Tibial nerve (tissue), 4 donors: Measurements from ENCODE around the gene MDP1. TPM values are rescaled to one million over a fixed set of nuclear protein-coding genes. Genes with fewer than 3 reads are reported as not detected.

ENCODE experiments used
- DNase-seq, 2 donors: peaks; one replicate each; pipeline ENCODE4 v3.0.0-alpha.2; 2019; ENCODE audit warnings: low spot score in 2 of 2
- H3K27ac ChIP-seq, 4 donors: fragments of 200-600 bp; sonication (generic) in 3 of 4; one replicate each; pipeline ENCODE4 v1.5.1; 2017 to 2019; ENCODE audit warnings: mild to moderate bottlenecking in 1 of 4
- H3K27me3 ChIP-seq, 2 donors: fragments of 200-600 bp; sonication (generic) in 1 of 2; one replicate each; pipeline versions ENCODE4 v1.5.1 to v1.6.0; 2017 to 2019
- H3K36me3 ChIP-seq, 3 donors: fragments of 200-600 bp; sonication (generic); one replicate each; pipeline ENCODE4 v1.5.1; 2018 to 2019
- H3K4me1 ChIP-seq, 4 donors: fragments of 200-600 bp; sonication (generic) in 3 of 4; one replicate each; pipeline ENCODE4 v1.5.1; 2017 to 2019
- H3K4me3 ChIP-seq, 4 donors: fragments of 200-600 bp; sonication (generic) in 3 of 4; one replicate each; pipeline ENCODE4 v1.5.1; 2017 to 2019; ENCODE audit warnings: mild to moderate bottlenecking in 1 of 4, moderate library complexity in 1 of 4
- H3K9me3 ChIP-seq, 4 donors: fragments of 200-600 bp; sonication (generic) in 3 of 4; one replicate each; pipeline ENCODE4 v1.5.1; 2017 to 2019
- EP300 ChIP-seq, 2 donors: sonication (generic); formaldehyde crosslinking; IDR thresholded peaks; one replicate each; pipeline ENCODE4 v1.6.1; 2017; ENCODE audit warnings: antibody characterized with exemption in 2 of 2, mild to moderate bottlenecking in 1 of 2
- POLR2A ChIP-seq, 2 donors: fragments of 450-650 bp; IDR thresholded peaks; one replicate each; pipeline ENCODE4 v1.6.1; 2017; ENCODE audit warnings: antibody characterized with exemption in 2 of 2, mild to moderate bottlenecking in 2 of 2, moderate library complexity in 2 of 2
- WGBS, 2 donors: methylation state at CpG; one replicate each; pipeline ENCODE4 v1.1.5; 2018; 5-methylcytosine and 5-hydroxymethylcytosine counted together
- total RNA-seq, 4 donors: library from RNA; depleted of rRNA; stranded (reverse); fragments of >200 nt; gene quantifications; one replicate each; pipeline ENCODE4 v1.1.0, GENCODE V29; 2016
- TF ChIP-seq, protein P1 (sequence below), 5 experiments: fragments of 200-600 bp in 3 of 5; fragments of 450-650 bp in 2 of 5; sonication (generic) in 3 of 5; IDR thresholded peaks; one replicate each; pipeline ENCODE4 v1.5.1; 2016 to 2019; ENCODE audit warnings: antibody characterized with exemption in 5 of 5, mild to moderate bottlenecking in 3 of 5, moderate library complexity in 2 of 5

Gene MDP1
- total RNA-seq, 4 donors from 2014 or later: 16.5 to 48.3 (median 28.9) TPM

DNA sequence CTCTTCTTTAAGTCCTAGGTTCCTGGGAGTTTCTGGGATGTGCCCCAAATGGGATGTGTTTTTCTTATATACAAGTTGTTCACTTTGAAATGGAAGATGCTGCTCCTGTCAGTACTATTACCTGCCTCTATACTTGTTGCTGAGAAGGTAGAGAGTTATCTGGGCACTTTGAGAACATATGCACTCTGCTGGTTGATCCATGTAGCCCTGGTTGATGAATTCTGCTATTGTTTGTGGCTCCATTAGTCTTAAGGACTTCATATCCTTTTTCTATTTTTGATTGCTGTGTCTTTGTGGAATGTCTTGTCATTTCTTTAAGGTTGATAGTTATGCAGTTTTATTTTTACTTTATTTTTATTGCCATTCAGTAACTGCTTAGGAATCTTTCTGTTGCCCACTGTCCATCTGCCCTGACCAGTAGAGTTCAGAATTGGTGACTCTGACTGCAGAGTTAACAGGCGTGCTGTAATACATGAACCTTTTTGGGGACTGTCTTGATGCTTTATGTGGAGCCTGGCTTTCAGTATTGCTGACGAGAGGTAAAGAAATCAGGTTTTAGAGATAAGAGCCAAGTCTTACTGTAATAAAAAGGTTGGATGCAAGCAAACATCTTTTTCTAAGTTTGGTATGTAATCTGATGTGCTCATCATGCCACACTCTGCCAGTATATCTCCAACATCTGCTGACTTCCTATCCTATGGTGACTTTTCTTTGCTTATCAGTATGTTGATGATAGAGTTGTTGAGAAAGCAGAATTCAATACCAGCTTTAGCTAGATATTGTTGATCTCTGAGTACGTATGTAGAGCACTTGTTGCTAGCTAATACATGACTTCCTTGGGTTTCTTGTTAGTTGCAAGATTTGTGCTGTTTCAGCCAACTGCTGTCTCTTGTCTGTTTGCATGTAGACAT, 18.5 kb upstream of the MDP1 start:
- no peaks in the 10 kb centered on the region for H3K27me3 ChIP-seq
- peaks cover 0 to 42% (median 0%) of the 10 kb centered on the region in 3 donors for H3K36me3 ChIP-seq
- no peak for DNase-seq
- 84 to 91% methylated on average over 3 of the region's 3 CpGs for WGBS, 2 donors
- no peak overlapping the region for H3K4me3 ChIP-seq
- no peak overlapping the region for H3K27ac ChIP-seq
- no peak for TF ChIP-seq EP300 (IDR thresholded peaks at IDR 0.05)
- TF ChIP-seq, protein P1, sequence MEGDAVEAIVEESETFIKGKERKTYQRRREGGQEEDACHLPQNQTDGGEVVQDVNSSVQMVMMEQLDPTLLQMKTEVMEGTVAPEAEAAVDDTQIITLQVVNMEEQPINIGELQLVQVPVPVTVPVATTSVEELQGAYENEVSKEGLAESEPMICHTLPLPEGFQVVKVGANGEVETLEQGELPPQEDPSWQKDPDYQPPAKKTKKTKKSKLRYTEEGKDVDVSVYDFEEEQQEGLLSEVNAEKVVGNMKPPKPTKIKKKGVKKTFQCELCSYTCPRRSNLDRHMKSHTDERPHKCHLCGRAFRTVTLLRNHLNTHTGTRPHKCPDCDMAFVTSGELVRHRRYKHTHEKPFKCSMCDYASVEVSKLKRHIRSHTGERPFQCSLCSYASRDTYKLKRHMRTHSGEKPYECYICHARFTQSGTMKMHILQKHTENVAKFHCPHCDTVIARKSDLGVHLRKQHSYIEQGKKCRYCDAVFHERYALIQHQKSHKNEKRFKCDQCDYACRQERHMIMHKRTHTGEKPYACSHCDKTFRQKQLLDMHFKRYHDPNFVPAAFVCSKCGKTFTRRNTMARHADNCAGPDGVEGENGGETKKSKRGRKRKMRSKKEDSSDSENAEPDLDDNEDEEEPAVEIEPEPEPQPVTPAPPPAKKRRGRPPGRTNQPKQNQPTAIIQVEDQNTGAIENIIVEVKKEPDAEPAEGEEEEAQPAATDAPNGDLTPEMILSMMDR (IDR thresholded peaks at IDR 0.05): no peak
- no peak for TF ChIP-seq POLR2A (IDR thresholded peaks at IDR 0.05)
- no peaks in the 10 kb centered on the region for H3K9me3 ChIP-seq
- peaks cover 0 to 58% (median 24%) of the 10 kb centered on the region in 4 donors for H3K4me1 ChIP-seq

DNA sequence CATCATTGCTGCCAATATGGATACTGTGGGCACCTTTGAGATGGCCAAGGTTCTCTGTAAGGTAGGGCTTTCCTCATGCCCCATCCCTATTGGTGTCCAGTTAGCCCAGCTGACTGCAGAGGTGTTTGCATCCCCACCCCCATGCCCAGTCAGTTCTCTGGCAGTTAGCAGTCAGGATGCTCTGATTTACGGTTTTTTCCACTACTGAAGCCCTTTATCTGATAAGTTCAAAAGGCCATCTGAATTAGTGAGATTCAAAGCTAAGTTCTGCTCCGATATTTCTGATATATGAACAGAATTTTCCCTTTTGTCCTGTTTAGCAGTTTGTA, 17.6 kb upstream of the MDP1 start:
- WGBS, 2 donors: 63 to 74% methylated on average over 2 of the region's 2 CpGs
- peak overlapping the region; percentile 51 to 98 (median 88) for H3K4me3 ChIP-seq
- H3K27ac ChIP-seq: peak overlapping the region; percentile 80 to 94 (median 89)
- H3K27me3 ChIP-seq: no peaks in the 10 kb centered on the region
- peaks cover 0 to 33% (median 0%) of the 10 kb centered on the region in 3 donors for H3K36me3 ChIP-seq
- TF ChIP-seq POLR2A (IDR thresholded peaks at IDR 0.05) (no peak), EP300 (IDR thresholded peaks at IDR 0.05) (no peak)
- TF ChIP-seq, protein P1 (IDR thresholded peaks at IDR 0.05): no peak
- H3K4me1 ChIP-seq: peaks cover 0 to 50% (median 23%) of the 10 kb centered on the region in 4 donors
- no peaks in the 10 kb centered on the region for H3K9me3 ChIP-seq
- DNase-seq: no peak

DNA sequence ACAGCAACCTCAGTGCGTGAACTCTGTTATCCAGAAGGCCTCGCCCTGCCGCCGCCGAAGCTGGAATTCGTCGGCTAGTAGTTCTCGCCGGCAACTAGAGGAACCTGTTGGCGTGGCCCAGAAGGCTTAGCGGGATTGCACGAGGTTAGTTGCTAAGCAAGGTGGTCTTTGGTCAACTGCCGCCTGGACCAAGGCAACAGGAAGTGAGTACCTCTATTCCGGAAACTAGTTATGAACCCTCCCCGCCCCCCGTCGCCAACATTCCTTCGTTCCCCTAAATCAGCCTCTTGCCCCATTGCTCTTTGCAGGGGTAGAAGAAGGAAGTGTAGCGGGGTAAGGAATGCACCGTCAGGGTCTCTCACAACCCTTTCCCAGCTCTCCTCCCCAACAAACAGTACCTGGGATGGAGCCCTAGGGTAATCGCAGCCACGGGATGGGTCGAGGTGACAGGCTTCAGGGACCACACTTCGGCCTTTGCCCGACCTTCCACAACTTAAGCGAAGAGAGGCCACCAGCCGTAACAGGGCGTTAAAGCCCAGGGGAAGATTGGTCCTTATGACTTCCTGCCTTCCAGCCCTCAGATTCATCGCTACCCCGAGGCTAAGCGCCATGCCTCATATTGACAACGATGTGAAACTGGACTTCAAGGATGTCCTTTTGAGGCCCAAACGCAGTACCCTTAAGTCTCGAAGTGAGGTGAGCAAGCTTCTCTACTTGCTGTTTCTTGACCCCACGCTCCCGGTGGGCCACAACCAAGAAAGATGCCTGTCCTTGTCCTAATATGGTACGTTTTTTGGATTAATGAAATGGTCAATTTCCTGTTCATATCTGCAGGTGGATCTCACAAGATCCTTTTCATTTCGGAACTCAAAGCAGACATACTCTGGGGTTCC, 17.0 kb upstream of the MDP1 start, which contains the start of gene GMPR2:
Gene GMPR2 (plus strand): TSS at position 285 of the 893 bp plus-strand sequence. CDS start 325 bp downstream, at position 610.
- no peak for DNase-seq
- H3K9me3 ChIP-seq: no peaks in the 10 kb centered on the region
- WGBS, 2 donors: 3 to 7% methylated on average over 26 to 34 of the region's 38 CpGs
- peaks cover 0 to 33% (median 0%) of the 10 kb centered on the region in 3 donors for H3K36me3 ChIP-seq
- TF ChIP-seq EP300 (IDR thresholded peaks at IDR 0.05): peak in 1 of 2 donors; percentile 4
- TF ChIP-seq, protein P1 (IDR thresholded peaks at IDR 0.05): no peak
- no peak for TF ChIP-seq POLR2A (IDR thresholded peaks at IDR 0.05)
- H3K4me3 ChIP-seq: peak within 1 kb of the TSS; percentile 51 to 98 (median 88)
- H3K4me1 ChIP-seq: peaks cover 0 to 44% (median 23%) of the 10 kb centered on the region in 4 donors
- H3K27ac ChIP-seq: peak within 1 kb of the TSS; percentile 80 to 94 (median 89)
- no peaks in the 10 kb centered on the region for H3K27me3 ChIP-seq

DNA sequence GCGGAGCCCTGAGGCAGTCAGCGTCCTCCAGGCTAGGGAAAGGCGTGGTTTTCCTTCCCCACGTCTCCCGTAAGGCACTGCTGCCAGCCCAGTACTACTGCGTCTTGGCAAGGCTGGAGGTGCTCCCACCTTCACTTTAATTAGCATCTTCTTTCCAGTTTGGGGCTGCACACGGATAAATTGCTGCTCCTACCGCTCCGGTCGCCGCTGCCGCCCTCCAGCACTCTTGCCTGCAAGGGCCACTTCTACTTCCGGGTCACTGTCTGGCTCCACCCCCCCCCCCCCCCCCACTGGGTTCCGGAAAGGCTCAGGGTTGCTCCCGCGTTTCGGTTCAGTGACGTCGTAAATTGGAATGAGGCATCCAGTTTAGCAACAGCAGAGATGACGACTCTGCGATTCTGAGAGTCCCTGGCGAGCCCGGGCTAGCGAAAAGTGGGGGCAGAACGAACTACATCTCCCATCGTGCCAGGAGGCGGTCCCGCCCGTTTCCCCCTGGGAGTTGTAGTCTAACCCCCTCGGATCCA, 16.3 kb upstream of the MDP1 start, which contains the start of gene NEDD8:
Gene NEDD8 (minus strand): TSS at position 247 of the 524 bp plus-strand sequence. CDS start 100 bp downstream, at position 147.
- no peaks in the 10 kb centered on the region for H3K27me3 ChIP-seq
- 1 to 2% methylated on average over 24 to 29 of the region's 30 CpGs for WGBS, 2 donors
- peak; percentile 89 to 91 for DNase-seq

More for the DNA sequence above, 16.3 kb upstream of the MDP1 start, which contains the start of gene NEDD8:
- H3K36me3 ChIP-seq: peaks cover 0 to 33% (median 0%) of the 10 kb centered on the region in 3 donors
- TF ChIP-seq EP300 (IDR thresholded peaks at IDR 0.05): peak; percentile 40 to 83
- TF ChIP-seq POLR2A (IDR thresholded peaks at IDR 0.05): peak; percentile 12 to 47
- TF ChIP-seq, protein P1 (IDR thresholded peaks at IDR 0.05): no peak
- H3K4me3 ChIP-seq: peak within 1 kb of the TSS; percentile 51 to 98 (median 88)
- H3K27ac ChIP-seq: peak within 1 kb of the TSS; percentile 80 to 94 (median 89)
- H3K4me1 ChIP-seq: peaks cover 0 to 44% (median 23%) of the 10 kb centered on the region in 4 donors
- no peaks in the 10 kb centered on the region for H3K9me3 ChIP-seq
